Heart left ventricle (tissue), 16 donors: ENCODE measurements around the gene GAB2. TPM values are rescaled to one million over a fixed set of nuclear protein-coding genes. Genes with fewer than 3 reads are reported as not detected.

ENCODE experiments used
- ATAC-seq, 4 donors: fragments of 200-7000 bp; cut with Tn5 transposase; one replicate each; pipeline ENCODE4 v1.9.1; 2020 to 2022; ENCODE audit warnings: moderate library complexity in 4 of 4, mild to moderate bottlenecking in 3 of 4, moderate number of reproducible peaks in 1 of 4
- DNase-seq, 5 donors: peaks; one replicate each; pipeline ENCODE4 v3.0.0-alpha.2; 2020
- H3K27ac ChIP-seq, 12 donors: fragments of 200-600 bp; sonication (generic) in 4 of 12; one replicate each; pipeline versions ENCODE4 v1.5.0 to v1.8.0; 2016 to 2022; ENCODE audit warnings: mild to moderate bottlenecking in 2 of 12
- H3K27me3 ChIP-seq, 9 donors: fragments of 200-600 bp; sonication (generic) in 2 of 9; one replicate each; pipeline versions ENCODE4 v1.5.1 to v1.8.0; 2016 to 2022; ENCODE audit warnings: mild to moderate bottlenecking in 3 of 9
- H3K36me3 ChIP-seq, 9 donors: fragments of 200-600 bp; sonication (generic) in 2 of 9; one replicate each; pipeline versions ENCODE4 v1.5.0 to v1.8.0; 2018 to 2022; ENCODE audit warnings: mild to moderate bottlenecking in 2 of 9
- H3K4me1 ChIP-seq, 12 donors: fragments of 200-600 bp; sonication (generic) in 4 of 12; one replicate each; pipeline versions ENCODE4 v1.5.0 to v1.8.0; 2016 to 2022; ENCODE audit warnings: mild to moderate bottlenecking in 3 of 12
- H3K4me3 ChIP-seq, 12 donors: fragments of 200-600 bp; sonication (generic) in 4 of 12; one replicate each; pipeline versions ENCODE4 v1.5.0 to v1.8.0; 2017 to 2022; ENCODE audit warnings: mild to moderate bottlenecking in 9 of 12, moderate library complexity in 4 of 12
- H3K9me3 ChIP-seq, 12 donors: fragments of 200-600 bp; sonication (generic) in 4 of 12; one replicate each; pipeline versions ENCODE4 v1.5.0 to v1.8.0; 2016 to 2022; ENCODE audit warnings: mild to moderate bottlenecking in 1 of 12
- CTCF ChIP-seq, 12 donors: fragments of 200-600 bp; sonication (generic) in 4 of 12; IDR thresholded peaks; one replicate each; pipeline versions ENCODE4 v1.5.0 to v1.8.0; 2018 to 2022; ENCODE audit warnings: antibody characterized with exemption in 12 of 12, mild to moderate bottlenecking in 5 of 12
- POLR2A ChIP-seq, 2 donors: fragments of 450-650 bp; IDR thresholded peaks; one replicate each; pipeline ENCODE4 v1.6.1; 2017; ENCODE audit warnings: antibody characterized with exemption in 2 of 2, mild to moderate bottlenecking in 2 of 2, moderate library complexity in 2 of 2
- WGBS, 4 donors: extraction: QIAGEN DNeasy Blood & Tissue Kit in 2 of 4; methylation state at CpG; one replicate each; pipeline versions ENCODE4 v1.1.5 to v1.1.7; 2013 to 2018; 5-methylcytosine and 5-hydroxymethylcytosine counted together
- intact Hi-C, 10 donors: fragments of 100-400 bp; cut with DNase I; formaldehyde crosslinking; loops; one replicate each; pipeline versions ENCODE4 v1.11.1 to v1.14.2; 2022
- polyA plus RNA-seq, 2 donors: library from polyadenylated mRNA; stranded (reverse); fragments of 200-250 nt; gene quantifications; one replicate each; pipeline ENCODE4 v1.2.3, GENCODE V29; 2013
- total RNA-seq, 9 donors: library from RNA; depleted of rRNA in 2 of 9; stranded (reverse); fragments of >200 nt in 2 of 9; fragmentation: NEBNext Ultra II Directional in 3 of 9; extraction: Animal tissue kit (Norgen Biotek cat#: 25700) in 3 of 9; gene quantifications; one replicate each; pipeline versions ENCODE4 v1.1.0 to v1.2.4, GENCODE V29; 2016 to 2023
- donor health status: ischemic (EF 13 %, LVEDD 7.1; RV severe dilation, severe dysfunction).
- donor health status: healthy with polysubstance abuse.
- donor health status: DM: no; HTN: yes; CAD: no.
- donor health status: DM: no; HTN: no; CAD: no.
- donor health status: ischemic (EF 25% LVEDD 6.9; RV normal size, moderate dysfunction).
- donor health status: ischemic (EF 25% LVEDD 5.7; RV mildly dilated, moderate dysfunction).
- donor health status: healthy.
- donor health status: DM: yes; HTN: yes; CAD: no.
- donor health status: ischemic (EF 35%, LVEDD 5.7; RV mildly dilated, moderate dysfunction).
- donor health status: nonischemic (EF 11% LVEDD 7.7; RV severe dilation, severe dysfunction).
- donor health status: DM: yes; HTN: yes; CAD: no.
- donor health status: PGD.
- donor health status: ischemic (EF 29% LVEDD 5.4; RV normal size, mild dysfunction).
- donor health status: nonischemic (EF 23%, LVEDD 6.1; RV moderate dilation, normal function).

GAB2 gene
- total and polyA plus RNA-seq, 11 donors, result 6.1 to 53.0 (median 30.0) TPM

GRCh38 chr11:78417888-78418583 lies 416 bp upstream of the GAB2 start:
- ATAC-seq (peak; percentile 18 to 77 (median 60)), DNase-seq (peak; percentile 87 to 92 (median 89))
- H3K36me3 ChIP-seq, result no peaks in the 10 kb centered on the region
- 1 to 2% (median 1%) methylated on average over 26 to 68 of the region's 68 CpGs for WGBS, 4 donors
- intact Hi-C loops, result loop anchor here (2.0 to 10.0 kb wide), 13 partner anchors 63 to 281 kb away; partner anchors contain the start of genes ALG8 (in 1 of the 10), KCTD21 (in 1 of the 10) and USP35 (in 1 of the 10)
- peak overlapping the region; percentile 54 to 100 (median 84) for H3K4me3 ChIP-seq
- H3K27me3 ChIP-seq, result no peaks in the 10 kb centered on the region
- no peaks in the 10 kb centered on the region for H3K9me3 ChIP-seq
- TF ChIP-seq CTCF (IDR thresholded peaks at IDR 0.05), result peak in 4 of 12 donors; percentile 17 to 43 (median 34)
- peak; percentile 28 to 75 for TF ChIP-seq POLR2A (IDR thresholded peaks at IDR 0.05)
- H3K27ac ChIP-seq, result peak overlapping the region; percentile 84 to 99 (median 96)
- peaks cover 0 to 60% (median 32%) of the 10 kb centered on the region in 12 donors for H3K4me1 ChIP-seq

GRCh38 chr11:78416285-78417174 lies 1.1 kb downstream of the GAB2 start:
- peaks cover 0 to 60% (median 32%) of the 10 kb centered on the region in 12 donors for H3K4me1 ChIP-seq
- 1% methylated on average over 37 to 38 of the region's 38 CpGs for WGBS, 4 donors
- ATAC-seq, result peak; percentile 67 to 78 (median 74)

GRCh38 chr11:78415338-78415737 lies 2.3 kb downstream of the GAB2 start:
- Histone ChIP-seq H3K4me1 (peaks cover 0 to 52% (median 26%) of the 10 kb centered on the region in 12 donors), H3K4me3 (no peak overlapping the region), H3K9me3 (peaks cover 0 to 12% (median under 1%) of the 10 kb centered on the region in 12 donors), H3K27me3 (no peaks in the 10 kb centered on the region), H3K36me3 (peaks cover 0 to under 1% (median 0%) of the 10 kb centered on the region in 9 donors), H3K27ac (peak overlapping the region in 9 of 12 donors; percentile 93 to 99 (median 97))
- no peak for ATAC-seq
- no peak for DNase-seq
- 54 to 81% (median 71%) methylated on average over 4 of the region's 4 CpGs for WGBS, 4 donors
- intact Hi-C loops, result loop anchor here (2.0 to 10.0 kb wide), 13 partner anchors 61 to 278 kb away; partner anchors contain the start of genes ALG8 (in 1 of the 10), KCTD21 (in 1 of the 10) and USP35 (in 1 of the 10)
- TF ChIP-seq CTCF (IDR thresholded peaks at IDR 0.05) (no peak), POLR2A (IDR thresholded peaks at IDR 0.05) (no peak)

More at GRCh38 chr11:78416285-78417174, 1.1 kb downstream of the GAB2 start:
- Histone ChIP-seq H3K27ac (peak overlapping the region; percentile 93 to 99 (median 97)), H3K9me3 (peaks cover 0 to 1% (median 0%) of the 10 kb centered on the region in 12 donors), H3K36me3 (no peaks in the 10 kb centered on the region), H3K27me3 (no peaks in the 10 kb centered on the region), H3K4me3 (peak overlapping the region; percentile 58 to 100 (median 88))
- peak in 1 of 2 donors; percentile 87 for TF ChIP-seq POLR2A (IDR thresholded peaks at IDR 0.05)
- peak in 11 of 12 donors; percentile 25 to 67 (median 52) for TF ChIP-seq CTCF (IDR thresholded peaks at IDR 0.05)
- intact Hi-C loops, result loop anchor here (2.0 to 10.0 kb wide), 13 partner anchors 62 to 279 kb away; partner anchors contain the start of genes ALG8 (in 1 of the 10), KCTD21 (in 1 of the 10) and USP35 (in 1 of the 10)
- peak; percentile 87 to 93 (median 89) for DNase-seq
